H1 (cell line): ENCODE measurements around the gene GLRX3. TPM values are rescaled to one million over a fixed set of nuclear protein-coding genes. Genes with fewer than 3 reads are reported as not detected.

ENCODE experiments used
- CTCF ChIA-PET: fragments of 300-600 bp; sonication (Branson Sonifier 250); formaldehyde crosslinking; loops from one replicate; lab custom pipeline; 2021; ENCODE audit not compliant: partially characterized antibody; lab: Charles Lee
- POLR2A ChIA-PET: fragments of 300-600 bp; sonication (Branson Sonifier 250); formaldehyde crosslinking; loops from one replicate; lab custom pipeline; 2021; ENCODE audit warnings: inconsistent platforms; ENCODE audit not compliant: partially characterized antibody; lab: Charles Lee
- DNase-seq, 2 experiments: peaks; one replicate each; pipeline versions ENCODE4 v3.0.0 to v3.0.0-alpha.2; 2010 to 2022; ENCODE audit warnings: low spot score in 2 of 2, low read depth in 1 of 2, mixed read lengths in 1 of 2
- FAIRE-seq: peaks from 2 replicates; lab custom pipeline; 2011; peaks lifted over from hg19 to GRCh38; lab: Jason Lieb, UNC
- H2AFZ ChIP-seq: 2 replicates; pipeline ENCODE4 v1.8.1; 2012; ENCODE audit warnings: low read length, inconsistent platforms
- H2AK5ac ChIP-seq: 2 replicates; pipeline ENCODE4 v1.6.1; 2013; ENCODE audit warnings: low read depth, low read length
- H2BK120ac ChIP-seq: replicated peaks from 2 replicates; pipeline ENCODE3; 2013; ENCODE audit warnings: low read depth, low read length, inconsistent platforms
- H2BK12ac ChIP-seq: 2 replicates; pipeline ENCODE4 v1.6.1; 2013; ENCODE audit warnings: low read depth, low read length
- H2BK15ac ChIP-seq: 2 replicates; pipeline ENCODE4 v1.6.1; 2013; ENCODE audit warnings: low read length
- H2BK20ac ChIP-seq: 2 replicates; pipeline ENCODE4 v1.6.1; 2013; ENCODE audit warnings: low read length
- H2BK5ac ChIP-seq: 2 replicates; pipeline ENCODE4 v1.6.1; 2013; ENCODE audit warnings: low read depth, low read length
- H3K14ac ChIP-seq: 2 replicates; pipeline ENCODE4 v1.6.1; 2013; ENCODE audit warnings: inconsistent platforms; ENCODE audit not compliant: insufficient read length
- H3K18ac ChIP-seq: 2 replicates; pipeline ENCODE4 v1.6.1; 2013; ENCODE audit warnings: low read length; ENCODE audit errors: extremely low read depth
- H3K23ac ChIP-seq: 2 replicates; pipeline ENCODE4 v1.6.1; 2013; ENCODE audit warnings: inconsistent platforms; ENCODE audit not compliant: insufficient read length
- H3K23me2 ChIP-seq: 2 replicates; pipeline ENCODE4 v1.6.1; 2013; ENCODE audit warnings: low read depth, low read length
- H3K27ac ChIP-seq: 2 replicates; pipeline ENCODE4 v1.6.1; 2011; ENCODE audit warnings: low read depth, low read length, inconsistent platforms
- H3K27me3 ChIP-seq, 4 experiments: replicated peaks in 1 of 4; 1 replicate in 1 of 4; 2 replicates in 3 of 4; pipeline versions ENCODE4 v1.6.1 to v1.8.1; 2011 to 2013; ENCODE audit warnings: low read length in 3 of 4, mild to moderate bottlenecking in 3 of 4, inconsistent platforms in 2 of 4, mixed read lengths in 2 of 4, moderate library complexity in 1 of 4; ENCODE audit not compliant: control insufficient read depth in 3 of 4, insufficient read depth in 3 of 4; ENCODE audit errors: extremely low read depth in 1 of 4
- H3K36me3 ChIP-seq, 4 experiments: 2 replicates each; pipeline versions ENCODE4 v1.6.1 to v1.8.1; 2011 to 2013; ENCODE audit warnings: mild to moderate bottlenecking in 4 of 4, low read length in 3 of 4, moderate library complexity in 2 of 4, control low read depth in 1 of 4, inconsistent platforms in 1 of 4; ENCODE audit not compliant: insufficient read depth in 4 of 4, control insufficient read depth in 2 of 4
- H3K4ac ChIP-seq: replicated peaks from 2 replicates; pipeline ENCODE3; 2013; ENCODE audit warnings: low read length, low read depth, mixed read lengths, inconsistent platforms; ENCODE audit not compliant: insufficient read length
- H3K4me1 ChIP-seq, 4 experiments: replicated peaks in 1 of 4; 1 replicate in 1 of 4; 2 replicates in 3 of 4; pipeline versions ENCODE4 v1.6.1 to v1.8.1; 2011 to 2013; ENCODE audit warnings: low read length in 3 of 4, inconsistent platforms in 2 of 4, mixed read lengths in 1 of 4; ENCODE audit not compliant: insufficient read depth in 4 of 4, control insufficient read depth in 3 of 4
- H3K4me2 ChIP-seq, 2 experiments: 2 replicates each; pipeline versions ENCODE4 v1.6.1 to v1.8.1; 2011 to 2013; ENCODE audit warnings: low read depth in 2 of 2, low read length in 2 of 2, control low read depth in 1 of 2, inconsistent platforms in 1 of 2, mild to moderate bottlenecking in 1 of 2; ENCODE audit not compliant: insufficient read depth in 1 of 2
- H3K4me3 ChIP-seq, 4 experiments: fragments of 200-600, 300-600 bp in 1 of 4; sonication (generic), shearing (Covaris generic), sonication (Bioruptor Twin) in 1 of 4; 2 replicates each; pipeline versions ENCODE4 v1.5.1 to v1.8.1; 2011 to 2016; ENCODE audit warnings: low read length in 4 of 4, low read depth in 3 of 4, control low read depth in 2 of 4, inconsistent platforms in 2 of 4, mild to moderate bottlenecking in 2 of 4, mixed read lengths in 1 of 4, moderate library complexity in 1 of 4; ENCODE audit not compliant: insufficient read depth in 2 of 4; ENCODE audit errors: extremely low read depth in 1 of 4
- H3K56ac ChIP-seq: replicated peaks from 2 replicates; pipeline ENCODE3; 2013; ENCODE audit warnings: low read depth, mild to moderate bottlenecking, mixed read lengths, low read length, inconsistent platforms; ENCODE audit not compliant: insufficient read length
- H3K79me1 ChIP-seq: 2 replicates; pipeline ENCODE4 v1.6.1; 2013; ENCODE audit warnings: low read depth, low read length, control low read depth
- H3K79me2 ChIP-seq, 2 experiments: 2 replicates each; pipeline versions ENCODE4 v1.6.1 to v1.8.1; 2012 to 2013; ENCODE audit warnings: low read length in 2 of 2, mild to moderate bottlenecking in 2 of 2, inconsistent platforms in 1 of 2; ENCODE audit not compliant: insufficient read depth in 2 of 2, control insufficient read depth in 1 of 2
- H3K9ac ChIP-seq, 4 experiments: replicated peaks in 1 of 4; 1 replicate in 1 of 4; 2 replicates in 3 of 4; pipeline versions ENCODE4 v1.6.1 to v1.8.1; 2011 to 2013; ENCODE audit warnings: low read depth in 3 of 4, low read length in 3 of 4, control low read depth in 2 of 4, mild to moderate bottlenecking in 2 of 4, moderate library complexity in 2 of 4, inconsistent platforms in 1 of 4; ENCODE audit errors: extremely low read depth in 1 of 4
- H3K9me3 ChIP-seq, 2 experiments: 2 replicates each; pipeline versions ENCODE4 v1.6.1 to v1.8.1; 2012 to 2013; ENCODE audit warnings: mild to moderate bottlenecking in 2 of 2, moderate library complexity in 2 of 2, control low read depth in 1 of 2, inconsistent platforms in 1 of 2, low read depth in 1 of 2, low read length in 1 of 2, mixed read lengths in 1 of 2; ENCODE audit not compliant: insufficient read depth in 2 of 2
- H4K20me1 ChIP-seq, 2 experiments: replicated peaks in 1 of 2; 2 replicates each; pipeline versions ENCODE3 to v1.8.1; 2011 to 2013; ENCODE audit warnings: inconsistent platforms in 2 of 2, low read length in 2 of 2, mild to moderate bottlenecking in 1 of 2; ENCODE audit not compliant: insufficient read depth in 2 of 2, control insufficient read depth in 1 of 2
- H4K5ac ChIP-seq: 2 replicates; pipeline ENCODE4 v1.6.1; 2013; ENCODE audit warnings: low read length, low read depth, mixed read lengths, inconsistent platforms; ENCODE audit not compliant: insufficient read length
- H4K8ac ChIP-seq: 2 replicates; pipeline ENCODE4 v1.8.0; 2013; ENCODE audit warnings: mild to moderate bottlenecking, moderate library complexity, low read length, inconsistent platforms; ENCODE audit not compliant: insufficient read depth; ENCODE audit errors: extremely low read depth
- H4K91ac ChIP-seq: replicated peaks from 2 replicates; pipeline ENCODE3; 2013; ENCODE audit warnings: low read length, mixed read lengths, inconsistent platforms; ENCODE audit not compliant: insufficient read length
- BRCA1 ChIP-seq: IDR thresholded peaks from 2 replicates; pipeline ENCODE4 v1.6.1; 2012; ENCODE audit warnings: low read depth, low read length, improper control_type of control experiment
- POLR2AphosphoS5 ChIP-seq: IDR thresholded peaks from 2 replicates; pipeline ENCODE4 v1.6.1; 2011; ENCODE audit warnings: low read depth, low read length
- RAD21 ChIP-seq, 2 experiments: IDR thresholded peaks in 1 of 2; conservative IDR thresholded peaks in 1 of 2; 2 replicates each; pipeline ENCODE4 v1.6.1; 2011; ENCODE audit warnings: low read depth in 2 of 2, low read length in 2 of 2, improper control_type of control experiment in 1 of 2, inconsistent platforms in 1 of 2, mild to moderate bottlenecking in 1 of 2, moderate library complexity in 1 of 2
- TBP ChIP-seq: IDR thresholded peaks from 2 replicates; pipeline ENCODE4 v1.6.1; 2011; ENCODE audit warnings: low read depth, low read length, improper control_type of control experiment
- TEAD4 ChIP-seq: IDR thresholded peaks from 2 replicates; pipeline ENCODE4 v1.6.1; 2012; ENCODE audit warnings: low read depth, low read length, inconsistent platforms, mixed read lengths
- YY1 ChIP-seq: IDR thresholded peaks from 2 replicates; pipeline ENCODE4 v1.6.1; 2011; ENCODE audit warnings: low read depth, mild to moderate bottlenecking, low read length
- WGBS, 2 experiments: shearing (Covaris generic) in 1 of 2; methylation state at CpG; one replicate each; pipeline versions ENCODE4 v1.1.6 to v1.1.7; 2013 to 2015; ENCODE audit warnings: low lambda C conversion rate in 2 of 2, mixed read lengths in 2 of 2, inconsistent platforms in 1 of 2, low coverage in 1 of 2, missing lambda C conversion rate in 1 of 2; ENCODE audit not compliant: insufficient replicate concordance in 2 of 2, insufficient coverage in 1 of 2, insufficient read length in 1 of 2; ENCODE audit errors: extremely low coverage in 1 of 2, missing lambda C conversion rate in 1 of 2; 5-methylcytosine and 5-hydroxymethylcytosine counted together
- polyA plus RNA-seq, 7 experiments: library from polyadenylated mRNA; depleted of rRNA in 3 of 7; stranded (reverse) in 5 of 7; unstranded in 2 of 7; fragments of >200 nt in 5 of 7; fragments of 200-250 nt in 2 of 7; gene quantifications; 1 replicate in 5 of 7; 2 replicates in 1 of 7; 4 replicates in 1 of 7; pipeline versions ENCODE4 v1.2.1 to v1.2.3, GENCODE V29; 2011 to 2013; ENCODE audit warnings: missing spikeins in 2 of 7, mixed read lengths in 2 of 7
- total RNA-seq: library from RNA; stranded (reverse); fragmentation: NEBNext Ultra II Directional; extraction: Animal tissue kit (Norgen Biotek cat#: 25700); gene quantifications from 2 replicates; pipeline ENCODE4 v1.2.1, GENCODE V29; 2021
- TF ChIP-seq, protein P1 (sequence below), 3 experiments: IDR thresholded peaks; 1 replicate in 2 of 3; 2 replicates in 1 of 3; pipeline versions ENCODE4 v1.5.1 to v1.6.1; 2011; ENCODE audit warnings: low read length in 3 of 3, mild to moderate bottlenecking in 3 of 3, inconsistent platforms in 2 of 3, low read depth in 1 of 3, moderate library complexity in 1 of 3; ENCODE audit not compliant: insufficient read depth in 1 of 3; ENCODE audit errors: control extremely low read depth in 1 of 3
- TF ChIP-seq, protein P2 (sequence below): IDR thresholded peaks from 2 replicates; pipeline ENCODE4 v1.6.1; 2012; ENCODE audit warnings: inconsistent platforms

Gene GLRX3
- total and polyA plus RNA-seq, 2 of the 8 experiments (the other 6 are each of a cell fraction or from before 2014, with no cell fraction given) = 59.9 to 157 TPM

DNA sequence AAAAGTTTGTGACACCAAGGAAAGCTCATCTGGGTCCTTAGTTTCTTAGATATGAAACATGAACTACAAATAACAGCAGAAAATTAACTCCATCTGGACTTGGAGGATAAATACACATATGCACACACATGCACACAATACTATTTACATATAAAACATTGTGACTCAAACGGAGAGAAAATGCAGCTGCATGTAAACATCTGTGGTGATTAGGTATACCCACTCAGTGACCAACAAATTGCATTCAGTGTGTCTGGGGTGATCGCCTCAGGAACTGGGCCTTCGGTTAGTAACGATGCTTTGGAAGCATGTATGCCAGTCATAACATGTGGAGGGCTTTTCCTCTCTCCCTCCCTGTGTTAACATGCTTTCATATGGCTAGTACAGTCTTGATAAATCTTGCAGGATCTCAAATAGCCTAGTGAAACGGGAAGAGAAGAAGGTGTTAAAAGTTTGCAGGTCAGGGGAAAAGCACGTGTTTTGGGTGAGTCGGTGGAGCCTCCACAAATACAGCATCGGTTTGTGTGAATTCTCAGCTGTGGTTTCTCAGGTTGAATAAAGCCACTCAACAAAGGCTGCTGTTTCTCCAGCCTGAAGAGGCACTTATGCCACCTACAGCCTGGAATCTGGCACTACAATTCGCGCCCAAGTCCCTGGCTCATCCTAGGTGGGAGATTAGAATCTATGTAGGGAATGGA is 8.7 kb upstream of the GLRX3 start:
- Histone ChIP-seq H4K91ac (no peak overlapping the region), H3K9ac (no peak overlapping the region), H3K23me2 (peaks cover 1% of the 10 kb centered on the region; the same call in 1 of the 2 replicates), H3K79me1 (no peaks in the 10 kb centered on the region), H2AK5ac (no peak overlapping the region), H2BK15ac (no peak overlapping the region), H3K36me3 (no peaks in the 10 kb centered on the region), H3K27ac (no peak overlapping the region), H2AFZ (peak overlapping the region; percentile 73; the same call in 1 of the 2 replicates), H4K8ac (no peak overlapping the region), H4K5ac (no peak overlapping the region), H3K23ac (no peak overlapping the region), H3K27me3 (peaks cover 0 to 4% (median 2%) of the 10 kb centered on the region in 4 experiments; a peak in 1 of 7 replicates), H3K4me2 (no peak overlapping the region), H2BK5ac (no peak overlapping the region), H2BK20ac (no peak overlapping the region), H3K4me3 (no peak overlapping the region), H3K14ac (no peak overlapping the region), H3K18ac (no peak overlapping the region), H2BK120ac (peak overlapping the region; percentile 71), H3K56ac (no peak overlapping the region), H4K20me1 (no peaks in the 10 kb centered on the region), H3K4ac (no peak overlapping the region), H3K9me3 (no peaks in the 10 kb centered on the region), H2BK12ac (peak overlapping the region; percentile 64; the same call in 1 of the 2 replicates), H3K79me2 (no peaks in the 10 kb centered on the region), H3K4me1 (peaks cover 2 to 4% (median 3%) of the 10 kb centered on the region in 4 experiments; a peak in 4 of 7 replicates)
- FAIRE-seq (peak; percentile 96), DNase-seq (peak in 1 of 2 experiments; percentile 79)
- ChIA-PET POLR2A (interaction anchor here (0.6 to 2.8 kb wide), 4 partner anchors 9 to 85 kb away, joined by 3 to 15 read pairs (median 4); partner anchors contain the start of genes C10orf143 and GLRX3), CTCF (interaction anchor here (0.7 to 4.0 kb wide), 27 partner anchors 9 to 272 kb away, joined by 3 to 31 read pairs (median 3); partner anchors contain the start of genes C10orf143 and GLRX3)
- 42% methylated on average over 10 of the region's 10 CpGs; no CpG with 5 or more reads in 1 of the 2 experiments for WGBS, 2 experiments
- TF ChIP-seq BRCA1 = no peak
- 0 out of 2 replicates have a peak, but pooled peaks have one; percentile 22 for TF ChIP-seq YY1
- TF ChIP-seq TBP = no peak
- TF ChIP-seq, protein P1, sequence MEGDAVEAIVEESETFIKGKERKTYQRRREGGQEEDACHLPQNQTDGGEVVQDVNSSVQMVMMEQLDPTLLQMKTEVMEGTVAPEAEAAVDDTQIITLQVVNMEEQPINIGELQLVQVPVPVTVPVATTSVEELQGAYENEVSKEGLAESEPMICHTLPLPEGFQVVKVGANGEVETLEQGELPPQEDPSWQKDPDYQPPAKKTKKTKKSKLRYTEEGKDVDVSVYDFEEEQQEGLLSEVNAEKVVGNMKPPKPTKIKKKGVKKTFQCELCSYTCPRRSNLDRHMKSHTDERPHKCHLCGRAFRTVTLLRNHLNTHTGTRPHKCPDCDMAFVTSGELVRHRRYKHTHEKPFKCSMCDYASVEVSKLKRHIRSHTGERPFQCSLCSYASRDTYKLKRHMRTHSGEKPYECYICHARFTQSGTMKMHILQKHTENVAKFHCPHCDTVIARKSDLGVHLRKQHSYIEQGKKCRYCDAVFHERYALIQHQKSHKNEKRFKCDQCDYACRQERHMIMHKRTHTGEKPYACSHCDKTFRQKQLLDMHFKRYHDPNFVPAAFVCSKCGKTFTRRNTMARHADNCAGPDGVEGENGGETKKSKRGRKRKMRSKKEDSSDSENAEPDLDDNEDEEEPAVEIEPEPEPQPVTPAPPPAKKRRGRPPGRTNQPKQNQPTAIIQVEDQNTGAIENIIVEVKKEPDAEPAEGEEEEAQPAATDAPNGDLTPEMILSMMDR (IDR thresholded peaks at IDR 0.05; ENCODE audit: control extremely low read depth in 1 of 3, insufficient read depth in 1 of 3, low read depth in 1 of 3, low read length in 3 of 3) = peak; percentile 73 to 90 (median 77)
- TF ChIP-seq RAD21 (IDR thresholded peaks at IDR 0.05 in 1 of 2, conservative IDR thresholded peaks at IDR 0.05 in 1 of 2; ENCODE audit: low read depth in 2 of 2, low read length in 2 of 2) = peak; percentile 65 to 74
- TF ChIP-seq TEAD4 = peak; percentile 99
- TF ChIP-seq, protein P2, sequence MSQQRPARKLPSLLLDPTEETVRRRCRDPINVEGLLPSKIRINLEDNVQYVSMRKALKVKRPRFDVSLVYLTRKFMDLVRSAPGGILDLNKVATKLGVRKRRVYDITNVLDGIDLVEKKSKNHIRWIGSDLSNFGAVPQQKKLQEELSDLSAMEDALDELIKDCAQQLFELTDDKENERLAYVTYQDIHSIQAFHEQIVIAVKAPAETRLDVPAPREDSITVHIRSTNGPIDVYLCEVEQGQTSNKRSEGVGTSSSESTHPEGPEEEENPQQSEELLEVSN = peak; percentile 86
- no peak for TF ChIP-seq POLR2AphosphoS5
